OCI-LY7 (cell line): ENCODE measurements around the gene ARMC12. TPM values are rescaled to one million over a fixed set of nuclear protein-coding genes. Genes with fewer than 3 reads are reported as not detected.

Source experiments
- BruUV-seq: library from RNA; stranded (reverse); fragments of 400-500 nt; replicated peaks from 2 replicates; lab custom pipeline; 2021; lab: Mats Ljungman, UMichigan
- CTCF ChIA-PET: fragments of 300-600 bp; sonication (Branson Sonifier 250); formaldehyde crosslinking; loops from one replicate; lab custom pipeline; 2022; ENCODE audit warnings: antibody characterized with exemption; ENCODE audit not compliant: unreplicated experiment; lab: Charles Lee
- POLR2A ChIA-PET: fragments of 300-600 bp; sonication (Branson Sonifier 250); formaldehyde crosslinking; loops from one replicate; lab custom pipeline; 2022; ENCODE audit warnings: antibody characterized with exemption; lab: Charles Lee
- DNase-seq: peaks from one replicate; pipeline ENCODE4 v3.0.0-alpha.2; 2015; ENCODE audit warnings: low spot score
- H2AFZ ChIP-seq: fragments of 200-600 bp; sonication (generic), shearing (Covaris generic); 2 replicates; pipeline ENCODE4 v1.6.1; 2014; ENCODE audit warnings: mild to moderate bottlenecking, antibody characterized with exemption, low read length, moderate library complexity
- H3K27ac ChIP-seq: fragments of 200-600 bp; sonication (generic); 2 replicates; pipeline ENCODE4 v1.5.1; 2014; ENCODE audit warnings: mixed run types, low read depth, mild to moderate bottlenecking, moderate library complexity, low read length, inconsistent platforms; ENCODE audit not compliant: poor library complexity, severe bottlenecking
- H3K36me3 ChIP-seq: fragments of 200-600 bp; sonication (generic); 2 replicates; pipeline ENCODE4 v1.6.1; 2014; ENCODE audit warnings: mild to moderate bottlenecking, antibody characterized with exemption, low read length, moderate library complexity, mixed read lengths; ENCODE audit not compliant: insufficient read depth
- H3K4me1 ChIP-seq: fragments of 200-600 bp; sonication (generic); 2 replicates; pipeline ENCODE4 v1.5.1; 2014; ENCODE audit warnings: mild to moderate bottlenecking, low read length; ENCODE audit not compliant: insufficient read depth, poor library complexity, severe bottlenecking
- H3K4me2 ChIP-seq: fragments of 200-600 bp; sonication (generic); 2 replicates; pipeline ENCODE4 v1.6.1; 2014; ENCODE audit warnings: mild to moderate bottlenecking, low read length
- H3K4me3 ChIP-seq: fragments of 200-600 bp; sonication (generic); 2 replicates; pipeline ENCODE4 v1.5.1; 2014; ENCODE audit warnings: mild to moderate bottlenecking, low read depth, low read length; ENCODE audit not compliant: poor library complexity, severe bottlenecking
- H3K79me2 ChIP-seq: fragments of 200-600 bp; sonication (generic); 2 replicates; pipeline ENCODE4 v1.6.1; 2016; ENCODE audit warnings: low read depth, mild to moderate bottlenecking, low read length, moderate library complexity, mixed read lengths; ENCODE audit not compliant: insufficient read depth
- H3K9me2 ChIP-seq: fragments of 200-600 bp; sonication (generic); 2 replicates; pipeline ENCODE4 v1.6.1; 2016; ENCODE audit warnings: mild to moderate bottlenecking, low read length, mixed read lengths; ENCODE audit not compliant: insufficient read depth
- H3K9me3 ChIP-seq: fragments of 200-600 bp; sonication (generic); 2 replicates; pipeline ENCODE4 v1.6.1; 2014; ENCODE audit warnings: mild to moderate bottlenecking, mixed run types, low read length, mixed read lengths
- H4K20me1 ChIP-seq: fragments of 200-600 bp; sonication (generic); 2 replicates; pipeline ENCODE4 v1.6.1; 2014; ENCODE audit warnings: mild to moderate bottlenecking, antibody characterized with exemption, low read length, moderate library complexity, mixed read lengths; ENCODE audit not compliant: insufficient read depth
- CTCF ChIP-seq: fragments of 200-600 bp; sonication (generic); conservative IDR thresholded peaks from 2 replicates; pipeline ENCODE4 v1.5.1; 2014; ENCODE audit warnings: mild to moderate bottlenecking, antibody characterized with exemption, low read length, moderate library complexity, mixed read lengths
- EZH2phosphoT487 ChIP-seq: fragments of 200-600 bp; sonication (generic); IDR thresholded peaks from 2 replicates; pipeline ENCODE4 v1.6.1; 2018; ENCODE audit warnings: low read depth, borderline replicate concordance, mild to moderate bottlenecking, mixed run types, antibody characterized with exemption, low read length, moderate library complexity, mixed read lengths
- intact Hi-C: fragments of 100-400 bp; cut with micrococcal nuclease; formaldehyde crosslinking; loops from one replicate; pipeline ENCODE4 v1.10.0; 2022; ENCODE audit not compliant: unreplicated experiment
- total RNA-seq, 2 experiments: library from RNA; depleted of rRNA in 1 of 2; stranded (reverse); fragments of >200 nt in 1 of 2; shearing (Covaris generic) in 1 of 2; gene quantifications; 2 replicates each; pipeline ENCODE4 v1.2.3, GENCODE V29; 2014 to 2022

ARMC12 gene
- total RNA-seq, 2 experiments from 2014 or later, result 3.4 to 4.9 TPM

GRCh38 chr6:35759426-35759825 lies 22.6 kb downstream of the ARMC12 start:
- no peak for TF ChIP-seq CTCF
- TF ChIP-seq EZH2phosphoT487, result no peak
- Histone ChIP-seq H3K9me3 (no peaks in the 10 kb centered on the region), H3K79me2 (no peaks in the 10 kb centered on the region), H3K9me2 (no peaks in the 10 kb centered on the region), H3K4me3 (no peak overlapping the region), H3K4me2 (peak overlapping the region; percentile 5; the same call in 1 of the 2 replicates), H3K27ac (no peak overlapping the region), H2AFZ (peak overlapping the region; percentile 55), H4K20me1 (no peaks in the 10 kb centered on the region), H3K36me3 (no peaks in the 10 kb centered on the region), H3K4me1 (peaks cover 29% of the 10 kb centered on the region)
- intact Hi-C loops, result loop anchor here (5.0 to 10.0 kb wide), 2 partner anchors 195 to 237 kb away; no protein-coding TSS in a partner anchor
- no TSS peak for BruUV-seq
- CTCF ChIA-PET, result no interaction called here
- peak; percentile 34 for DNase-seq
- POLR2A ChIA-PET, result no interaction called here

GRCh38 chr6:35765739-35766138 lies 28.9 kb downstream of the ARMC12 start:
- POLR2A ChIA-PET, result no interaction called here
- BruUV-seq, result no TSS peak
- Histone ChIP-seq H3K79me2 (no peaks in the 10 kb centered on the region), H3K9me2 (no peaks in the 10 kb centered on the region), H3K4me1 (peaks cover 12% of the 10 kb centered on the region), H3K36me3 (no peaks in the 10 kb centered on the region), H3K4me3 (no peak overlapping the region), H4K20me1 (no peaks in the 10 kb centered on the region), H3K9me3 (no peaks in the 10 kb centered on the region), H3K4me2 (no peak overlapping the region), H2AFZ (no peak overlapping the region), H3K27ac (no peak overlapping the region)
- intact Hi-C loops, result no loop called here
- DNase-seq, result no peak
- TF ChIP-seq CTCF (no peak), EZH2phosphoT487 (no peak)
- CTCF ChIA-PET, result no interaction called here

GRCh38 chr6:35769211-35769610 lies 32.4 kb downstream of the ARMC12 start:
- Histone ChIP-seq H3K9me2 (no peaks in the 10 kb centered on the region), H3K4me3 (no peak overlapping the region), H3K4me1 (peaks cover 16% of the 10 kb centered on the region), H3K27ac (no peak overlapping the region), H2AFZ (no peak overlapping the region), H3K4me2 (no peak overlapping the region), H3K36me3 (no peaks in the 10 kb centered on the region), H4K20me1 (no peaks in the 10 kb centered on the region), H3K9me3 (no peaks in the 10 kb centered on the region), H3K79me2 (no peaks in the 10 kb centered on the region)
- POLR2A ChIA-PET, result interaction anchor here (0.6 kb wide), 1 partner anchor 178 kb away, joined by 3 read pairs; no protein-coding TSS in a partner anchor
- no peak for DNase-seq
- no peak for TF ChIP-seq CTCF
- no peak for TF ChIP-seq EZH2phosphoT487
- no TSS peak for BruUV-seq
- CTCF ChIA-PET, result no interaction called here
- intact Hi-C loops, result no loop called here
